NB4 (cell line): ENCODE measurements around the gene CCDC88B.
A peak's percentile ranks its signal among the peaks of the same experiment; 100 is the strongest.

Experiments
- DNase-seq: peaks from one replicate; pipeline ENCODE4 v3.0.0; 2010; ENCODE audit warnings: low read depth
- H3K4me3 ChIP-seq: one replicate; pipeline ENCODE4 v1.5.1; 2011; ENCODE audit warnings: mild to moderate bottlenecking, low read depth, low read length, moderate library complexity
- MYC ChIP-seq: IDR thresholded peaks from 2 replicates; pipeline ENCODE4 v1.6.1; 2011; ENCODE audit warnings: low read depth, low read length
- POLR2A ChIP-seq: IDR thresholded peaks from 2 replicates; pipeline ENCODE4 v1.6.1; 2011; ENCODE audit warnings: mild to moderate bottlenecking; ENCODE audit not compliant: insufficient read length; ENCODE audit errors: extremely low read depth
- TF ChIP-seq, protein P1 (sequence below): IDR thresholded peaks from one replicate; pipeline ENCODE4 v1.5.1; 2012; ENCODE audit warnings: low read depth, low read length
- TF ChIP-seq, protein P2 (sequence below): IDR thresholded peaks from 2 replicates; pipeline ENCODE4 v1.6.1; 2011; ENCODE audit warnings: low read depth, low read length

Gene CCDC88B

DNA sequence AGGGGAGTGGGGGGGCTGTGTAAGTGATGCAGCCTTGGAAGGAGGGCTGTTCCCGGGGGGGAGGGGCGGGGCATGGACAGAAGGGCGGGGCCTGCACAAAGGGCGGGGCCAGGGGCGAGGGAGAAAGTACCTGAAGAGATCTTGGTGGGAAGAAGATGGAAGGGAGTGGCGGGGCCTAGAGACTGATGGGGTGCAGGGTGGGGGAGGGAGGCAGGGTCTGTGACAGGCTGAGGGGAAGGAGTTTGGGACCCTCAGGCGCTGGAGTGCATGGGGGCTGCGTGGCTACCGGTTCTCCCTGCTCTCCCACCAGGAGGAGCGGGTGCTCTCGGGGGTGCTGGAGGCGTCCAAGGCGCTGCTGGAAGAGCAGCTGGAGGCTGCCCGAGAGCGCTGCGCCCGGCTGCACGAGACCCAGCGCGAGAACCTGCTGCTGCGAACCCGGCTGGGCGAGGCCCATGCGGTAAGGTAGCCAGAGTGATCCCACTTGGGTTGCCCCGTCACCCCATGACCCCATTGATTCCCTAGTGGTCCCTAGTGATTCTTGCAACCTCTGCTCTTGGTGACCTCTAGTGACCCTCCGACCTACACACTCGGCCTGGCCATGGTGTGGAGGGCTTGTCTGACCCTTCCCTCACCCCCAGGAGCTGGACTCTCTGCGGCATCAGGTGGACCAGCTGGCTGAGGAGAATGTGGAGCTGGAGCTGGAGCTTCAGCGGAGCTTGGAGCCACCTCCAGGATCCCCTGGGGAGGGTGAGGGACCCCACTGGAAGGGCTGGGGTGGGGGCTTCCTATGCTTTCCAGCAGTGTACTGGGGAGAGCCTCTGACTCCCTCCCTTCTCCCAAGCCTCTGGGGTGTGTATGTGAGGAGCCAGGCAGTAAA, 3.1 kb downstream of the CCDC88B start:
- H3K4me3 ChIP-seq = no peak overlapping the region
- TF ChIP-seq, protein P1, sequence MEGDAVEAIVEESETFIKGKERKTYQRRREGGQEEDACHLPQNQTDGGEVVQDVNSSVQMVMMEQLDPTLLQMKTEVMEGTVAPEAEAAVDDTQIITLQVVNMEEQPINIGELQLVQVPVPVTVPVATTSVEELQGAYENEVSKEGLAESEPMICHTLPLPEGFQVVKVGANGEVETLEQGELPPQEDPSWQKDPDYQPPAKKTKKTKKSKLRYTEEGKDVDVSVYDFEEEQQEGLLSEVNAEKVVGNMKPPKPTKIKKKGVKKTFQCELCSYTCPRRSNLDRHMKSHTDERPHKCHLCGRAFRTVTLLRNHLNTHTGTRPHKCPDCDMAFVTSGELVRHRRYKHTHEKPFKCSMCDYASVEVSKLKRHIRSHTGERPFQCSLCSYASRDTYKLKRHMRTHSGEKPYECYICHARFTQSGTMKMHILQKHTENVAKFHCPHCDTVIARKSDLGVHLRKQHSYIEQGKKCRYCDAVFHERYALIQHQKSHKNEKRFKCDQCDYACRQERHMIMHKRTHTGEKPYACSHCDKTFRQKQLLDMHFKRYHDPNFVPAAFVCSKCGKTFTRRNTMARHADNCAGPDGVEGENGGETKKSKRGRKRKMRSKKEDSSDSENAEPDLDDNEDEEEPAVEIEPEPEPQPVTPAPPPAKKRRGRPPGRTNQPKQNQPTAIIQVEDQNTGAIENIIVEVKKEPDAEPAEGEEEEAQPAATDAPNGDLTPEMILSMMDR = no peak
- TF ChIP-seq, protein P2, sequence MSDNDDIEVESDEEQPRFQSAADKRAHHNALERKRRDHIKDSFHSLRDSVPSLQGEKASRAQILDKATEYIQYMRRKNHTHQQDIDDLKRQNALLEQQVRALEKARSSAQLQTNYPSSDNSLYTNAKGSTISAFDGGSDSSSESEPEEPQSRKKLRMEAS = no peak
- TF ChIP-seq POLR2A = no peak
- TF ChIP-seq MYC = no peak
- no peak for DNase-seq

DNA sequence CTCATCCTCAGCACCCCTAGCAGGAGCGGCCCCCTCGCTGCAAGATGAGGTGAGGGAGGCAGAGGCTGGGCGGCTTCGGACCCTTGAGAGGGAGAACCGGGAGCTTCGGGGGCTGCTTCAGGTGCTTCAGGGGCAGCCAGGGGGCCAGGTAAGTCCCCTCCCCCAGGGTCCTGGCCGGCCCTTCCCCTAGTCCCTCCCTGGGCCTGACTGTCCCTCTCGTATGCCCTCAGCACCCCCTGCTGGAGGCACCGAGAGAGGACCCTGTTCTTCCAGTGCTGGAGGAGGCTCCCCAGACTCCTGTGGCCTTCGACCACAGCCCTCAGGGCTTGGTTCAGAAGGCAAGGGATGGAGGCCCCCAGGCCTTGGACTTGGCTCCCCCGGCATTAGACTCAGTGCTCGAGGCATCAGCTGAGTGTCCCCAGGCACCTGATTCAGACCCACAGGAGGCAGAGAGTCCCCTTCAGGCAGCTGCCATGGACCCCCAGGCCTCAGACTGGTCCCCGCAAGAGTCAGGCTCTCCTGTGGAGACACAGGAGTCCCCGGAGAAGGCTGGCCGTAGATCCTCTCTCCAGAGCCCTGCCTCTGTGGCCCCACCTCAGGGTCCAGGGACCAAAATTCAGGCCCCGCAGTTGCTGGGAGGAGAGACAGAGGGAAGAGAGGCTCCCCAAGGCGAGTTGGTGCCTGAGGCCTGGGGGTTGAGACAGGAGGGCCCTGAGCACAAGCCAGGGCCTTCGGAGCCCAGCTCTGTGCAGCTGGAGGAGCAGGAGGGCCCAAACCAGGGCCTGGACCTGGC, 4.0 kb downstream of the CCDC88B start:
- DNase-seq = peak; percentile 67
- H3K4me3 ChIP-seq = no peak overlapping the region
- TF ChIP-seq, protein P2 = no peak
- TF ChIP-seq, protein P1 = peak; percentile 59

DNA sequence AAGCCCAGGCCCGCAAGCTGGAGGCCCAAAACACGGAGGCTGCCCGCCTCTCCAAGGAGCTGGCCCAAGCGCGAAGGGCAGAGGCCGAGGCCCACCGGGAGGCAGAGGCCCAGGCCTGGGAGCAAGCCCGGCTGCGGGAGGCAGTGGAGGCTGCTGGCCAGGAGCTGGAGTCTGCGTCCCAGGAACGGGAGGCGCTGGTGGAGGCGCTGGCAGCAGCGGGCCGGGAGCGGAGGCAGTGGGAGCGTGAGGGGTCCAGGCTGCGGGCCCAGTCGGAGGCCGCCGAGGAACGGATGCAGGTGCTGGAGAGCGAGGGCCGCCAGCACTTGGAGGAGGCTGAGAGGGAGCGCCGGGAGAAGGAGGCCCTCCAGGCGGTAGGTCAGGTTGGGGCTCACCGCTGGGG, 4.8 kb downstream of the CCDC88B start:
- no peak overlapping the region for H3K4me3 ChIP-seq
- TF ChIP-seq MYC (no peak), POLR2A (no peak)
- TF ChIP-seq, protein P2 = no peak
- TF ChIP-seq, protein P1 = no peak
- DNase-seq = no peak

DNA sequence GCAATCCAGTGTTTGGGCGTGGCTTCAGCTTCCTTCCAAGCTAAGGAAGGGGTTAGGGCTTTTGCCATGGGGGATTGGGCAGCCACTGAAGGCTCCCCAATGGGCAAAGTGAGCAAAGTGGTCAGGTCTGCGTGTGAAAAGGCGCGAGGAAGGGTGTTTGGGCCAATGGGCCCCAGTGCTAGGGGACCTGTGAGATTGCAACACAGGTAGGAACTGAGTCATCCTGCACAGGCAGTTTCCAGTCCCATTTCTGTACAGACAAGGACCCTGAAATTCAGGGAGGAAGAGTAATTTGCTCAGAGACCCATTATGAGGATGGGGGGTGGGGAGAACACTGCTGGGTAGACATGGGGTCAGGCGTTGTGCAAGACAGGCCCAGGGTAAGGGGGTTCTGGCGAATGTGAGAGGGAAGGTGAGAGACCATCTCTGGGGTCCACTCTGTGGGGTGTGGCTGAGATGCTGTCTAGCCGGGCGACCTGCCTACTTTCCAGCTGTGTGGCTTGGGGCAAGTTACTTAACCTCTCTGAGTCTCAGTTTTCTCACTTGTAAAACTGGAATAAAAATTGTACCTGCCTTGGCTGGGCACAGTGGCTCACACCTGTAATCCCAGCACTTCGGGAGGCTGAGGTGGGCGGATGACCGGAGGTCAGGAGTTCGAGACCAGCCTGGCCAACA, 7.3 kb downstream of the CCDC88B start:
- TF ChIP-seq POLR2A (no peak), MYC (no peak)
- TF ChIP-seq, protein P2 = no peak
- TF ChIP-seq, protein P1 = no peak
- DNase-seq = peak; percentile 87
- H3K4me3 ChIP-seq = no peak overlapping the region

DNA sequence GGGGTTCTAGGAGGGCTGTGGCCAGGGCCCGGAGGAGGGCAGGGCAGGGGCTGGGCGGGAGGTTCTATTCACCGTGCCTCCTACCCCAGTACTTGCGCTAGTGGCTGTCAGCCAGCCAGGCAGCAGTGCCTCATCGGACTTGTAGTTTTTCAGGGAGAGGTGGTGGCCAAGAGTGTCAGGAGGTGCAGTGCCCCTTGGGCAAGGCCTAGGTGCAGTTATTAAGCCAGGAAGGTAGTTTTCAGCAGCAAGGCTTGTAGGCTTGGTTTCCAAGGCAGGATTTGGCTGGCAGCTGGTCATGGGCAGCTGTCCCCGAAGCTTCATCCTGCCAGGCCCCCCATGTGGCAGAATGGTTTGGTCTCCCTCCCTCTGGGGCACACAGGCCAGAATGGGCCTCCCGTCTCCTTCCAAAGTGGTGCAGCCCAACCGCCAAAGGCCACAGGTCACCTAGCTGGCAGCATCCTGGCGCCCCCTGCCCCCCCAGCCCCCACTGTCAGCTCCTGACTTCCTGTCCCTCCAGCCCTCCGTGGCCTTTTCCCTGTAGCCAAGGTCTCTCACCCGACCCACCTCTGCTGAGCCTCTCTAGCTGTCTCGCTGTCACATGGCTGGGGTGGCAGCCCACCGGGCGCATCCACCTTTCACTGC, 8.5 kb downstream of the CCDC88B start:
- no peak overlapping the region for H3K4me3 ChIP-seq
- TF ChIP-seq POLR2A (no peak), MYC (no peak)
- TF ChIP-seq, protein P1 = no peak
- TF ChIP-seq, protein P2 = no peak
- peak; percentile 61 for DNase-seq
